ENCODE measurements around the gene MEGF11.
"Not testable (repeated sequence)": the region's sequence is repeated elsewhere in the genome, so short reads cannot be mapped to it uniquely, and the experiment has no call there.

MEGF11 gene

DNA sequence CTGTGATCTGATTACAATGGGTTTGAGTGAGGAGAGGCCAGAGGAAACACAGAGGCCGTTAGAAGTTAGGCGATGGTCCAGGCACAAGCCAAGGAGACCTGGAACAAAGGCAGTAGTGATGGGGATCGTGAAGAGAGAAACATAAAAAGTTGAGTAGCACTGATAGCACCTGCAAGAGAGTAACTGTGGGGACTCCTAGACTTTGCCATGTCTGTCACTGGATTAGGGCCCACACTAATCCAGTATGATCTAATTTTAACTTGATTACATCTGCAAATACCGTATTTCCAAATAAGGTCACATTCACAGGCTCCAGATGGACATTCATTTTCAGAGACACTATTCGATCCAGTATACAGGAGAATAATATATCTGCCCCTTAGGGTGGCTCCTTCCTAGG, 239.5 kb downstream of the MEGF11 start:
- TF ChIP-seq, protein P1, sequence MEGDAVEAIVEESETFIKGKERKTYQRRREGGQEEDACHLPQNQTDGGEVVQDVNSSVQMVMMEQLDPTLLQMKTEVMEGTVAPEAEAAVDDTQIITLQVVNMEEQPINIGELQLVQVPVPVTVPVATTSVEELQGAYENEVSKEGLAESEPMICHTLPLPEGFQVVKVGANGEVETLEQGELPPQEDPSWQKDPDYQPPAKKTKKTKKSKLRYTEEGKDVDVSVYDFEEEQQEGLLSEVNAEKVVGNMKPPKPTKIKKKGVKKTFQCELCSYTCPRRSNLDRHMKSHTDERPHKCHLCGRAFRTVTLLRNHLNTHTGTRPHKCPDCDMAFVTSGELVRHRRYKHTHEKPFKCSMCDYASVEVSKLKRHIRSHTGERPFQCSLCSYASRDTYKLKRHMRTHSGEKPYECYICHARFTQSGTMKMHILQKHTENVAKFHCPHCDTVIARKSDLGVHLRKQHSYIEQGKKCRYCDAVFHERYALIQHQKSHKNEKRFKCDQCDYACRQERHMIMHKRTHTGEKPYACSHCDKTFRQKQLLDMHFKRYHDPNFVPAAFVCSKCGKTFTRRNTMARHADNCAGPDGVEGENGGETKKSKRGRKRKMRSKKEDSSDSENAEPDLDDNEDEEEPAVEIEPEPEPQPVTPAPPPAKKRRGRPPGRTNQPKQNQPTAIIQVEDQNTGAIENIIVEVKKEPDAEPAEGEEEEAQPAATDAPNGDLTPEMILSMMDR (IDR thresholded peaks at IDR 0.05; ENCODE audit: insufficient read depth, missing control alignments) = no peak
- DNase-seq (ENCODE audit: insufficient read length, low spot score) = peak; percentile 53
- peak; percentile 69 for FAIRE-seq

DNA sequence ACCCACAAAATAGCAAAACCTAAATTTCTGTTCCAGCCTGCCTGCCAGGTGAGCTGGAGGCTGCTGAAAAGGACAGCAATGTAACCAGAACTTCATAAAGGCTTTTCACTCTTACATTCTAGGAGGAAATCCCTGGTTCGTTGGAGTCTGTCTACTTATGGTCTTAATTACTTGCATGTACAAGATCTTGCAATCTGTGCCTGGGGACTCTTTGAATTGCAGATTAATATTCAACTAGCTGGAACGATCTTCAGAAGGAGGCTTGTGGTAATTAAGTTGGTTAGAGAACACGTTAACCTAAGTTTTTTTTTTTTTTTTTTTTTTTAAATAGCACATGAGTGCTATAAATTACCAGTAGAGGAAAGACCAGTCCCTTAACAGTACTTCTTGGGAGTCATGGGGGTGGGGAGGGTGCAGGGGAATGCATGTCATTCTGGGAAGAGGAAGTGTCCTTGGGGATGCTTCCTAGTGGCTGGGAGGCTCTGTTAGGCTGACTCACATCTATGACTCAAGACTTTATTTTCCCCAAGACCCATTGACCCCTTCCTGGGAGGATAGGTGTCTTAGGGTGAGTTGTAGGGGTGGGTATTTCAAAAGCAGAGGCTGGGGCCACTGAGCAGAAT, 244.5 kb downstream of the MEGF11 start:
- FAIRE-seq = no peak
- no peak for DNase-seq (ENCODE audit: insufficient read length, low spot score)
- TF ChIP-seq, protein P1 (IDR thresholded peaks at IDR 0.05; ENCODE audit: insufficient read depth, missing control alignments) = no peak

DNA sequence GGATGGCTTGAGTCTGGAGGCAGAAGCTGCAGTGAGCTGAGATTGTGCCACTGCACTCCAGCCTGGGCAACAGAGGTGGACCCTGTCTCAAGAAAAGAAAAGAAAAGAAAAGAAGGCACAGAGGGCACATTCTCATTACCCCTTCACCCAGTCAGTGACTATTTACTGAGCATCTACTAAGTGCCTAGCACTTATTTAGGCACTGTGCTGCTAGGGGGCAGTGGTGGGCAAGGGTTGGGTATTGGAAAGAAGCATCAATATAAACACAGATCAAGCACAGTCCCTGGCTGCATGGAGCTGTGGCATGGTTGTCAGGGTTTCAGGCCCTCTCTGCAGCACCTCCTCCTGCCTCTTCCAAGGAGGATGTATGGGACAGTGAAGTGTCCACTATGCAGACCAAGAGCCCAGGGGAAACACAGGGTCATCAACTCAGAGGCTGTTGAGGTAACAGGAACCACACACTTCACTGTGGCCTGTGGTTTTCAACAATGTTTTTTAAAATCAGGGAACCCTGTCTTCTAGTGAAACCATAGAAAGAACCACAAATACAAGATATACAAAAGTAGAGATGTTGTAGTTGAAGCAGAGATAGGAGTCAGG, 245.8 kb downstream of the MEGF11 start:
- DNase-seq (ENCODE audit: insufficient read length, low spot score) = no peak
- FAIRE-seq = no peak
- TF ChIP-seq, protein P1 (IDR thresholded peaks at IDR 0.05; ENCODE audit: insufficient read depth, missing control alignments) = peak; percentile 30

DNA sequence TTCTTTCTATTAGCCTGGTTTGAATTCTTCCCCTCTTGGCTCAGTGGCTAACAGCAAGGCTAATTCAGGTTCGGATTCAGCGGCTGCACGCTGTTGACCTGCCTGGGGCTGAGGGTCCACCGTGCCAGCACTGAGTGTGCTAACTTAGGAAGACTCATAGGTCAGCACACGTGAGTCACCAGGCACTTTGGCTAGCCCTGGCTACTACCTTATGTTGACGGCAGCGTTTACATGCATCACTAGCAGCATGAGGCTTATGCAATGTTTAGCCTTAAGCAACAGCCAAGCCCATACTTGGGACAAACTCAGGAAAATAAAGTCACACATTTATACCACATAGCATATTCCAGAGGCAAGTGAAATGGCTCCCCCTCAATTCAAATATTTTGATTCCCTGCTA, 246.6 kb downstream of the MEGF11 start:
- FAIRE-seq (no peak), DNase-seq (ENCODE audit: insufficient read length, low spot score) (no peak)
- TF ChIP-seq, protein P1 (IDR thresholded peaks at IDR 0.05; ENCODE audit: insufficient read depth, missing control alignments) = no peak

DNA sequence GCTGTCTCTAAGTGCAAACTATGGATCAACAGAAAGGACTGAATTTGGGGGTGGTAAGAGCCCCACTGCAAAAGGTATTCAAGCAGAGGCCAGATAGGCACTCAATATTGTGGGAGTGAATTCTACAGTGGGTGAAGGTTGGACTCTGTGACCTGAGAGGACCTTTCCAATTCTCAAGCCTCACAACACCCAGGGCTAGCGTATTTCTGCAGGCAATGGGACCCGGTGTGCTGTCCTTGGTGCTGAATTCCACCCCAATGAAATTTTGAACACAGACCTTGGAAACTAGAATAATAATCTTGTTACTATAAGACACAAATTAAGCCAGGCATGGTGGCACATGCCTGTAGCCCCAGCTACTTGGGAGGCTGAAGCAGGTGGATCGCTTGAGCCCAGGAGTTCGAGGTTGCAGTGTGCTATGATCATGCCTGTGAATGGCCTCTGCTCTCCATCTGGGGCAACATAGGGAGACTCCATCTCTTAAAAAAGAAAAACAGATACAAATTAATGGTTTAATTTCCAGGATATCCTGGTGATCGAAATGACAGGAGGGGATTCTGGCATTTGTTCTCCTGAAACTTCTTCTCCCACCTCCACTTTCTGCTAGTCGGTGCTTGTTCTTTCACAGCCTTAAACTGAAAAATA, 248.8 kb downstream of the MEGF11 start:
- DNase-seq (ENCODE audit: insufficient read length, low spot score) = no peak
- FAIRE-seq = no peak
- TF ChIP-seq, protein P1 (IDR thresholded peaks at IDR 0.05; ENCODE audit: insufficient read depth, missing control alignments) = no peak

DNA sequence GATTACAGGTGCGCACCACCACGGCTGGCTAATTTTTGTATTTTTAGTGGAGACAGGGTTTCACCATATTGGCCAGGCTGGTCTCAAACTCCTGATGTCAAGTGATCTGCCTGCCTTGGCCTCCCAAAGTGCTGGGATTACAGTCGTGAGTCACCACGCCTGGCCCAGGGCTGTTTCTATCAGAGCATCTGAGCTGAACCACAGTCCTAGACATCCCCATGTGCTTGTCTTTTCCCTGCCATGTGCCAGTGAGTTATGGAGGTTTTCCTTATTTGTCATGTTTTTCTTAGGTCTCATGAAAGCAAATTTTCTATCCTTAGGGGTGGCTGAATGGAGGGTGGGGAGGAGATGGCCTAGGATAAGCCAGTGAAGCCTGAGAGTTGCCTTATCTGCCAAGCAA, 250.4 kb downstream of the MEGF11 start:
- not testable (repeated sequence) for DNase-seq (ENCODE audit: insufficient read length, low spot score); FAIRE-seq

DNA sequence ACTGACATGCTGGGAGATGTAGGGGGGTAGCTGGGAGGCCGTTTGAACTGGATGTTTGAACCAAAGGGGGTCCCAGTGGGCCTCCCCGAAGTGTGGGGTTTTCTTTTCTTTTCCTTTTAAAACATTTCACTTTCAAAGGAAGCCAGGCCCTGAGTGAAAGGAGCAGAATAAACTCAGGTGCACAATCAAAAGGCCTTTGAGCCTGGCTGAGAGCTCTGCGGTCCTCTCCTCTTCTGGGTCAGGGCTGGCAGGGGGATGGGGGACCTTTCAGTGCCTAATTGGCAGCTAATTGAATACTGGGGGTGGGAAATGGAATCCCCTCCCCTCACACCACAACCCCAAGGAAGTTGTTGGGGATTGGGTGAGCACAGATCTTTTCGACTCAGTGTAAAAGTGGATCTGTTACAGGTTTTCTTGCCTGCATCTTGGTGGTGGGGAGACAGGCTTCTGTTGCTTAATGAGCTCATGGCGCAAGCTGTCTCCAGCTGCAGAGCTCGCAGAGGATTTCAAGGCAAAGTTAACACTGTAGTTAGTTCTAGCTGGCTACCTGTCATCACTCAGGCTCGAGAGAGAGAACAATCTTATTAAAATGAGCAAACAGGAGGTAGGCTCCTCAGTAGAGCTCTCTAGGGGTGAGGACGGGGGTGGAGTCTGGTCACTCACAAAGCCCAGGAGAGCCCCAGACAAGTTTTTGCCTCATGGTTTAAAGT, 251.7 kb downstream of the MEGF11 start:
- FAIRE-seq (no peak), DNase-seq (ENCODE audit: insufficient read length, low spot score) (no peak)
- TF ChIP-seq, protein P1 (IDR thresholded peaks at IDR 0.05; ENCODE audit: insufficient read depth, missing control alignments) = no peak

Data from D721Med (cell line).